HEK293T (cell line): Measurements from ENCODE around the gene KCNT1.

Experiments used
- CTCF ChIA-PET: fragments of 350-600 bp; formaldehyde crosslinking; extraction: SDS; loops from one replicate; lab custom pipeline; 2021; ENCODE audit warnings: antibody characterized with exemption, inconsistent platforms; lab: Yijun Ruan, JAX
- POLR2A ChIA-PET: fragments of 350-600 bp; formaldehyde crosslinking; extraction: SDS; loops from one replicate; lab custom pipeline; 2020; ENCODE audit warnings: antibody characterized with exemption, inconsistent platforms; lab: Yijun Ruan, JAX
- DNase-seq: peaks from one replicate; pipeline ENCODE4 v3.0.0; 2012; ENCODE audit warnings: mixed read lengths; ENCODE audit errors: extremely low spot score
- ARNT ChIP-seq: fragments of 450-650 bp; IDR thresholded peaks from 2 replicates; pipeline ENCODE4 v1.6.1; 2017; ENCODE audit warnings: mild to moderate bottlenecking
- BHLHE40 ChIP-seq: fragments of 450-650 bp; IDR thresholded peaks from 2 replicates; pipeline ENCODE4 v1.6.1; 2016; ENCODE audit warnings: mild to moderate bottlenecking, moderate library complexity, borderline replicate concordance
- CTBP1 ChIP-seq: fragments of 450-650 bp; IDR thresholded peaks from 2 replicates; pipeline ENCODE4 v1.6.1; 2016; ENCODE audit warnings: borderline replicate concordance
- ELF4 ChIP-seq: fragments of 450-650 bp; IDR thresholded peaks from 2 replicates; pipeline ENCODE4 v1.6.1; 2017; ENCODE audit warnings: antibody characterized with exemption
- FOXA1 ChIP-seq: fragments of 450-650 bp; IDR thresholded peaks from 2 replicates; pipeline ENCODE4 v1.6.1; 2016; ENCODE audit warnings: mild to moderate bottlenecking
- FOXK2 ChIP-seq: fragments of 450-650 bp; IDR thresholded peaks from 2 replicates; pipeline ENCODE4 v1.6.1; 2016; ENCODE audit warnings: mild to moderate bottlenecking
- FOXM1 ChIP-seq: fragments of 450-650 bp; IDR thresholded peaks from 2 replicates; pipeline ENCODE4 v1.6.1; 2017; ENCODE audit warnings: mild to moderate bottlenecking, borderline replicate concordance
- HDGF ChIP-seq: fragments of 450-650 bp; IDR thresholded peaks from 2 replicates; pipeline ENCODE4 v1.6.1; 2017; ENCODE audit warnings: antibody characterized with exemption, borderline replicate concordance
- L3MBTL2 ChIP-seq: fragments of 450-650 bp; conservative IDR thresholded peaks from 2 replicates; pipeline ENCODE4 v1.6.1; 2016; ENCODE audit warnings: mild to moderate bottlenecking
- LEF1 ChIP-seq: fragments of 450-650 bp; IDR thresholded peaks from 2 replicates; pipeline ENCODE4 v1.6.1; 2017; ENCODE audit warnings: mild to moderate bottlenecking, borderline replicate concordance
- NFRKB ChIP-seq: fragments of 450-650 bp; IDR thresholded peaks from 2 replicates; pipeline ENCODE4 v1.6.1; 2016; ENCODE audit warnings: mild to moderate bottlenecking, moderate library complexity
- PKNOX1 ChIP-seq: fragments of 450-650 bp; IDR thresholded peaks from 2 replicates; pipeline ENCODE4 v1.6.1; 2016
- SP1 ChIP-seq: fragments of 450-650 bp; IDR thresholded peaks from 2 replicates; pipeline ENCODE4 v1.6.1; 2017
- SUZ12 ChIP-seq: fragments of 450-650 bp; IDR thresholded peaks from 2 replicates; pipeline ENCODE4 v1.6.1; 2016; ENCODE audit warnings: mild to moderate bottlenecking
- TARDBP ChIP-seq: fragments of 450-650 bp; IDR thresholded peaks from 2 replicates; pipeline ENCODE4 v1.6.1; 2016
- ZNF384 ChIP-seq: fragments of 450-650 bp; IDR thresholded peaks from 2 replicates; pipeline ENCODE4 v1.6.1; 2016

The KCNT1 gene

GRCh38 chr9:135743021-135743420 lies 41.0 kb downstream of the KCNT1 start:
- TF ChIP-seq SP1 (no peak), PKNOX1 (no peak), BHLHE40 (no peak), FOXK2 (no peak), HDGF (no peak), ARNT (no peak), FOXA1 (no peak), SUZ12 (no peak), ZNF384 (no peak), ELF4 (no peak), TARDBP (no peak), LEF1 (no peak), FOXM1 (no peak), L3MBTL2 (no peak), CTBP1 (no peak), NFRKB (no peak)
- CTCF ChIA-PET, result no interaction called here
- no peak for DNase-seq
- POLR2A ChIA-PET, result no interaction called here

- DNase-seq, result no peak
- TF ChIP-seq FOXM1 (no peak), HDGF (no peak), BHLHE40 (no peak), LEF1 (no peak), ZNF384 (no peak), TARDBP (no peak), ARNT (no peak), NFRKB (no peak), ELF4 (no peak), FOXA1 (no peak), SP1 (no peak), L3MBTL2 (no peak), SUZ12 (no peak), PKNOX1 (no peak), FOXK2 (no peak), CTBP1 (no peak)
- ChIA-PET CTCF (interaction anchor here (0.8 kb wide), 1 partner anchor 111 kb away, joined by 3 read pairs; no protein-coding TSS in a partner anchor), POLR2A (no interaction called here)
These were observed 41.8 kb downstream of the KCNT1 start for GRCh38 chr9:135743546-135744332.

GRCh38 chr9:135744333-135745070 lies 42.5 kb downstream of the KCNT1 start:
- POLR2A ChIA-PET, result no interaction called here
- DNase-seq, result no peak
- TF ChIP-seq BHLHE40 (no peak), ZNF384 (no peak), ARNT (no peak), TARDBP (no peak), SUZ12 (no peak)
- CTCF ChIA-PET, result interaction anchor here (0.8 kb wide), 1 partner anchor 110 kb away, joined by 3 read pairs; no protein-coding TSS in a partner anchor

GRCh38 chr9:135745189-135745588 lies 43.2 kb downstream of the KCNT1 start:
- ChIA-PET POLR2A (no interaction called here), CTCF (no interaction called here)
- DNase-seq, result no peak
- TF ChIP-seq FOXK2, result no peak
- TF ChIP-seq HDGF, result no peak
- TF ChIP-seq SUZ12, result no peak
- TF ChIP-seq NFRKB, result no peak
- TF ChIP-seq FOXM1, result no peak
- no peak for TF ChIP-seq BHLHE40
- TF ChIP-seq LEF1, result no peak
- TF ChIP-seq SP1, result no peak
- no peak for TF ChIP-seq ELF4
- no peak for TF ChIP-seq FOXA1
- TF ChIP-seq ARNT, result no peak

GRCh38 chr9:135745686-135746324 lies 43.8 kb downstream of the KCNT1 start:
- DNase-seq, result no peak
- ChIA-PET POLR2A (no interaction called here), CTCF (no interaction called here)
- TF ChIP-seq NFRKB (no peak), CTBP1 (no peak), ARNT (no peak), TARDBP (no peak), L3MBTL2 (no peak), SUZ12 (no peak), FOXM1 (no peak), ZNF384 (no peak), HDGF (no peak), PKNOX1 (no peak), FOXA1 (no peak), ELF4 (no peak), BHLHE40 (no peak), LEF1 (no peak), FOXK2 (no peak), SP1 (no peak)
